HepG2 (cell line): ENCODE data around the gene COQ8B. TPM values are rescaled to one million over a fixed set of nuclear protein-coding genes. Genes with fewer than 3 reads are reported as not detected.

Source experiments
- ATAC-seq: fragments of 200-7000 bp; cut with Tn5 transposase; 3 replicates; pipeline ENCODE4 v1.9.1; 2020; ENCODE audit warnings: mild to moderate bottlenecking, moderate library complexity
- BruUV-seq: library from RNA; stranded (reverse); fragments of 400-500 nt; replicated peaks from 2 replicates; lab custom pipeline; 2021; lab: Mats Ljungman, UMichigan
- CTCF ChIA-PET: fragments of 300-600 bp; formaldehyde crosslinking; extraction: SDS; loops from one replicate; lab custom pipeline; 2021; ENCODE audit warnings: low total read pairs, inconsistent platforms, low intra/inter-chr PET ratio; lab: Yijun Ruan, JAX
- POLR2A ChIA-PET: fragments of 350-600 bp; sonication (Branson Sonifier 250); formaldehyde crosslinking; loops from one replicate; lab custom pipeline; 2020; ENCODE audit warnings: antibody characterized with exemption, inconsistent platforms; lab: Yijun Ruan, JAX
- DNase-seq: peaks from one replicate; pipeline ENCODE4 v3.0.0-alpha.2; 2015; ENCODE audit warnings: low spot score
- FAIRE-seq: peaks from 3 replicates; lab custom pipeline; 2011; peaks lifted over from hg19 to GRCh38; lab: Jason Lieb, UNC
- H2AFZ ChIP-seq: one replicate; pipeline ENCODE4 v1.6.1; 2011; ENCODE audit warnings: low read length, inconsistent platforms
- H3K27ac ChIP-seq: fragments of 300-600 bp; 3 replicates; pipeline ENCODE4 v1.8.0; 2011; ENCODE audit warnings: mixed run types, mild to moderate bottlenecking, mixed read lengths, low read length, inconsistent platforms; ENCODE audit not compliant: insufficient read depth; ENCODE audit errors: extremely low read length
- H3K27me3 ChIP-seq, 2 experiments: fragments of 200-600 bp in 1 of 2; 2 replicates in 1 of 2; 3 replicates in 1 of 2; pipeline versions ENCODE4 v1.6.0 to v1.8.0; 2011; ENCODE audit warnings: low read length in 2 of 2, mild to moderate bottlenecking in 2 of 2, moderate library complexity in 2 of 2, inconsistent platforms in 1 of 2; ENCODE audit not compliant: insufficient read depth in 2 of 2, control insufficient read depth in 1 of 2
- H3K36me3 ChIP-seq, 2 experiments: fragments of 200-600 bp in 1 of 2; replicated peaks in 1 of 2; 2 replicates in 1 of 2; 3 replicates in 1 of 2; pipeline versions ENCODE4 v1.5.1 to v1.8.0; 2011; ENCODE audit warnings: low read length in 2 of 2, inconsistent platforms in 1 of 2; ENCODE audit not compliant: insufficient read depth in 2 of 2, control insufficient read depth in 1 of 2
- H3K4me1 ChIP-seq: 2 replicates; pipeline ENCODE4 v1.5.1; 2012; ENCODE audit warnings: low read length, inconsistent platforms; ENCODE audit not compliant: insufficient read depth
- H3K4me2 ChIP-seq: 2 replicates; pipeline ENCODE4 v1.6.0; 2011; ENCODE audit warnings: low read depth, low read length, inconsistent platforms
- H3K4me3 ChIP-seq, 3 experiments: fragments of 200-600 bp in 1 of 3; sonication (generic), shearing (Covaris generic) in 1 of 3; replicated peaks in 1 of 3; 2 replicates each; pipeline ENCODE4 v1.5.1; 2011 to 2016; ENCODE audit warnings: low read length in 3 of 3, inconsistent platforms in 2 of 3, low read depth in 2 of 3, mild to moderate bottlenecking in 2 of 3, control low read depth in 1 of 3, mixed read lengths in 1 of 3; ENCODE audit not compliant: insufficient read depth in 1 of 3
- H3K79me2 ChIP-seq: one replicate; pipeline ENCODE4 v1.6.1; 2011; ENCODE audit warnings: low read length, inconsistent platforms; ENCODE audit not compliant: insufficient read depth
- H3K9ac ChIP-seq: 2 replicates; pipeline ENCODE4 v1.6.0; 2011; ENCODE audit warnings: mild to moderate bottlenecking, low read depth, low read length, inconsistent platforms; ENCODE audit not compliant: insufficient read depth
- H3K9me3 ChIP-seq: 2 replicates; pipeline ENCODE4 v1.5.1; 2012; ENCODE audit warnings: mild to moderate bottlenecking, low read length
- H4K20me1 ChIP-seq: 2 replicates; pipeline ENCODE4 v1.6.0; 2011; ENCODE audit warnings: inconsistent platforms, mild to moderate bottlenecking, low read length, moderate library complexity; ENCODE audit not compliant: insufficient read depth
- AFF4 ChIP-seq: sonication (generic); formaldehyde crosslinking; IDR thresholded peaks from 2 replicates; pipeline ENCODE4 v1.4.0; 2020; ENCODE audit warnings: missing genetic modification reagents
- CEBPB ChIP-seq: IDR thresholded peaks from 2 replicates; pipeline ENCODE4 v1.6.1; 2011; ENCODE audit warnings: low read depth, low read length, improper control_type of control experiment, borderline replicate concordance
- FOSL2 ChIP-seq: sonication (generic); formaldehyde crosslinking; IDR thresholded peaks from 2 replicates; pipeline ENCODE4 v1.4.0; 2020; ENCODE audit warnings: missing genetic modification reagents
- HBP1 ChIP-seq: IDR thresholded peaks from 2 replicates; pipeline ENCODE4 v1.6.1; 2016; ENCODE audit warnings: low read depth, control low read depth
- HCFC1 ChIP-seq: fragments of 150-350 bp; IDR thresholded peaks from 2 replicates; pipeline ENCODE4 v1.6.1; 2014; ENCODE audit warnings: low read depth, low read length
- HDAC1 ChIP-seq: sonication (generic); formaldehyde crosslinking; IDR thresholded peaks from 2 replicates; pipeline ENCODE4 v1.5.1; 2020; ENCODE audit warnings: mild to moderate bottlenecking, missing genetic modification reagents
- HDAC2 ChIP-seq: sonication (generic); formaldehyde crosslinking; IDR thresholded peaks from 2 replicates; pipeline ENCODE4 v1.4.0; 2020; ENCODE audit warnings: missing genetic modification reagents
- HOMEZ ChIP-seq: IDR thresholded peaks from 2 replicates; pipeline ENCODE4 v1.6.1; 2016; ENCODE audit warnings: low read depth
- MAFG ChIP-seq: sonication (generic); formaldehyde crosslinking; IDR thresholded peaks from 2 replicates; pipeline ENCODE4 v1.5.1; 2020; ENCODE audit warnings: mild to moderate bottlenecking, missing genetic modification reagents
- MEIS2 ChIP-seq: sonication (generic); formaldehyde crosslinking; IDR thresholded peaks from 2 replicates; pipeline ENCODE4 v1.9.0; 2021; ENCODE audit warnings: mild to moderate bottlenecking, missing genetic modification reagents
- ZKSCAN8 ChIP-seq: IDR thresholded peaks from 2 replicates; pipeline ENCODE4 v1.6.1; 2016; ENCODE audit warnings: borderline replicate concordance, missing genetic modification reagents, missing compliant biosample characterization
- ZNF138 ChIP-seq: sonication (generic); formaldehyde crosslinking; IDR thresholded peaks from 2 replicates; pipeline ENCODE4 v1.5.0; 2020; ENCODE audit warnings: mild to moderate bottlenecking, low read depth, missing genetic modification reagents
- ZNF264 ChIP-seq: sonication (generic); formaldehyde crosslinking; IDR thresholded peaks from 2 replicates; pipeline ENCODE4 v1.4.0; 2020; ENCODE audit warnings: missing genetic modification reagents
- ZNF33B ChIP-seq: sonication (generic); formaldehyde crosslinking; IDR thresholded peaks from 2 replicates; pipeline ENCODE4 v1.5.1; 2020; ENCODE audit warnings: mild to moderate bottlenecking, missing genetic modification reagents
- ZNF34 ChIP-seq: sonication (generic); formaldehyde crosslinking; IDR thresholded peaks from 2 replicates; pipeline ENCODE4 v1.4.0; 2020; ENCODE audit warnings: mild to moderate bottlenecking, missing genetic modification reagents, borderline replicate concordance
- ZNF513 ChIP-seq: sonication (generic); formaldehyde crosslinking; conservative IDR thresholded peaks from 2 replicates; pipeline ENCODE4 v1.5.0; 2020; ENCODE audit warnings: missing genetic modification reagents
- ZNF691 ChIP-seq: sonication (generic); formaldehyde crosslinking; IDR thresholded peaks from 2 replicates; pipeline ENCODE4 v1.4.0; 2020; ENCODE audit warnings: missing genetic modification reagents, low read depth, mild to moderate bottlenecking, borderline replicate concordance
- WGBS: methylation state at CpG from one replicate; pipeline ENCODE4 v1.1.6; 2017; ENCODE audit warnings: low lambda C conversion rate; 5-methylcytosine and 5-hydroxymethylcytosine counted together
- in situ Hi-C: cut with HindIII; loops from 2 replicates; pipeline ENCODE4 v1.10.0; 2017; ENCODE audit warnings: low pct_unique_long_range_greater_than_20kb; ENCODE audit not compliant: extremely low pct_ligation_motif_present
- intact Hi-C: fragments of 100-400 bp; cut with micrococcal nuclease; formaldehyde crosslinking; loops from one replicate; pipeline ENCODE4 v1.10.0; 2022; ENCODE audit not compliant: unreplicated experiment
- polyA plus RNA-seq, 8 experiments: library from polyadenylated mRNA; depleted of rRNA in 3 of 8; stranded (reverse) in 7 of 8; unstranded in 1 of 8; fragments of >200 nt; fragmentation: Illumina TruSeq in 4 of 8; extraction: Trizol in 4 of 8; gene quantifications; 2 replicates each; pipeline versions ENCODE4 v1.2.1 to v1.2.3, GENCODE V29; 2011 to 2016; ENCODE audit warnings: low read depth in 4 of 8, missing spikeins in 1 of 8, mixed read lengths in 1 of 8; ENCODE audit not compliant: insufficient read depth in 1 of 8
- total RNA-seq, 5 experiments: library from RNA; depleted of rRNA; stranded (reverse); fragments of >200 nt; fragmentation: Illumina TruSeq; extraction: Trizol; gene quantifications; 2 replicates each; pipeline ENCODE4 v1.2.3, GENCODE V29; 2016; ENCODE audit warnings: low read depth in 1 of 5

The COQ8B gene
- total and polyA plus RNA-seq, 2 of the 13 experiments (the other 11 are each of a cell fraction or from before 2014, with no cell fraction given) = 12.3 to 17.2 TPM

- H3K27ac ChIP-seq = no peak overlapping the region
- no peaks in the 10 kb centered on the region for H4K20me1 ChIP-seq
- DNase-seq (no peak), ATAC-seq (no peak), FAIRE-seq (no peak)
- 35% methylated on average over 1 of the region's 1 CpG for WGBS
- ChIA-PET CTCF (interaction anchor here (2.6 kb wide), 2 partner anchors 41 to 158 kb away, joined by 8 to 19 read pairs; no protein-coding TSS in a partner anchor), POLR2A (no interaction called here)
- H3K79me2 ChIP-seq = no peaks in the 10 kb centered on the region
- H3K27me3 ChIP-seq = peaks cover 3 to 36% of the 10 kb centered on the region in 2 experiments; a peak in 2 of 5 replicates
- H3K9ac ChIP-seq = no peak overlapping the region
- in situ Hi-C loops = loop anchor here (5.0 to 25.0 kb wide), 3 partner anchors 41 to 476 kb away; no protein-coding TSS in a partner anchor
- no peak overlapping the region for H3K4me2 ChIP-seq
- H3K4me1 ChIP-seq = peaks cover 11% of the 10 kb centered on the region
- H3K4me3 ChIP-seq = no peak overlapping the region
- BruUV-seq = no TSS peak
- intact Hi-C loops = loop anchor here (5.0 to 10.0 kb wide), 3 partner anchors 146 to 481 kb away; no protein-coding TSS in a partner anchor
- H2AFZ ChIP-seq = no peak overlapping the region
- H3K9me3 ChIP-seq = no peaks in the 10 kb centered on the region
- H3K36me3 ChIP-seq = no peaks in the 10 kb centered on the region
- TF ChIP-seq ZNF33B (CRISPR knock-in tag) (no peak), FOSL2 (CRISPR knock-in tag) (no peak), HDAC2 (CRISPR knock-in tag) (no peak), HDAC1 (CRISPR knock-in tag) (no peak), HBP1 (CRISPR knock-in tag) (no peak), ZNF691 (CRISPR knock-in tag) (no peak), ZKSCAN8 (no peak), HCFC1 (no peak), HOMEZ (CRISPR knock-in tag) (no peak), MAFG (no peak), ZNF34 (no peak), ZNF513 (CRISPR knock-in tag) (no peak), ZNF138 (CRISPR knock-in tag) (no peak), AFF4 (CRISPR knock-in tag) (no peak), ZNF264 (CRISPR knock-in tag) (no peak), CEBPB (no peak), MEIS2 (CRISPR knock-in tag) (no peak)
These were observed 55.1 kb downstream of the COQ8B start for GRCh38 chr19:40661616-40662015.
